GM19328 (cell line): Measurements from ENCODE around the gene TENM4.
"Not testable (repeated sequence)": the region's sequence is repeated elsewhere in the genome, so short reads cannot be mapped to it uniquely, and the experiment has no call there.

ENCODE experiments used
- ATAC-seq: cut with Tn5 transposase; IDR thresholded peaks from one replicate; pipeline ENCODE4 v1.9.1; 2021; ENCODE audit warnings: mild to moderate bottlenecking, moderate library complexity; ENCODE audit not compliant: unreplicated experiment

TENM4 gene

GRCh38 chr11:78830277-78830819, 610.5 kb downstream of the TENM4 start:
- ATAC-seq, result no peak

GRCh38 chr11:78829146-78829545, 611.7 kb downstream of the TENM4 start:
- no peak for ATAC-seq

GRCh38 chr11:78828676-78829075, 612.2 kb downstream of the TENM4 start:
- no peak for ATAC-seq

- ATAC-seq, result not testable (repeated sequence)
Observed at GRCh38 chr11:78827291-78827690, 613.5 kb downstream of the TENM4 start.

- ATAC-seq, result no peak
Observed at GRCh38 chr11:78825591-78826020, 615.2 kb downstream of the TENM4 start.

- ATAC-seq, result no peak
Observed at GRCh38 chr11:78823588-78823987, 617.2 kb downstream of the TENM4 start.

- no peak for ATAC-seq
Observed at GRCh38 chr11:78822931-78823423, 617.9 kb downstream of the TENM4 start.

- no peak for ATAC-seq
Observed at GRCh38 chr11:78821371-78822306, 619.2 kb downstream of the TENM4 start.

- ATAC-seq, result no peak
Observed at GRCh38 chr11:78820741-78821140, 620.1 kb downstream of the TENM4 start.

GRCh38 chr11:78818201-78818600, 622.6 kb downstream of the TENM4 start:
- no peak for ATAC-seq

- no peak for ATAC-seq
Observed at GRCh38 chr11:78815831-78816230, 625.0 kb downstream of the TENM4 start.

GRCh38 chr11:78812513-78813293, 628.1 kb downstream of the TENM4 start:
- no peak for ATAC-seq

- no peak for ATAC-seq
Observed at GRCh38 chr11:78810559-78811009, 630.2 kb downstream of the TENM4 start.

GRCh38 chr11:78809931-78810541, 630.8 kb downstream of the TENM4 start:
- ATAC-seq, result no peak

- ATAC-seq, result no peak
Observed at GRCh38 chr11:78808923-78809322, 631.9 kb downstream of the TENM4 start.

GRCh38 chr11:78807351-78807750, 633.5 kb downstream of the TENM4 start:
- no peak for ATAC-seq

GRCh38 chr11:78806214-78807004, 634.4 kb downstream of the TENM4 start:
- ATAC-seq, result no peak

- ATAC-seq, result no peak
Observed at GRCh38 chr11:78804991-78805390, 635.8 kb downstream of the TENM4 start.

GRCh38 chr11:78803995-78804394, 636.8 kb downstream of the TENM4 start:
- no peak for ATAC-seq
